Measurements from ENCODE around the gene UBXN2A.
A peak's percentile ranks its signal among the peaks of the same experiment; 100 is the strongest.
"Not testable (repeated sequence)": the region's sequence is repeated elsewhere in the genome, so short reads cannot be mapped to it uniquely, and the experiment has no call there.

The UBXN2A gene

GRCh38 chr2:24015562-24016375, 75.5 kb downstream of the UBXN2A start:
- DNase-seq = no peak

- DNase-seq = no peak
Measured at GRCh38 chr2:24016376-24016761, 76.1 kb downstream of the UBXN2A start.

GRCh38 chr2:24016853-24017703, 76.8 kb downstream of the UBXN2A start:
- no peak for DNase-seq

- DNase-seq = no peak
Measured at GRCh38 chr2:24017711-24018110, 77.4 kb downstream of the UBXN2A start.

- no peak for DNase-seq
Measured at GRCh38 chr2:24018241-24018640, 78.0 kb downstream of the UBXN2A start.

- DNase-seq = no peak
Measured at GRCh38 chr2:24019729-24020128, 79.5 kb downstream of the UBXN2A start.

GRCh38 chr2:24020244-24020643, 80.0 kb downstream of the UBXN2A start:
- no peak for DNase-seq

GRCh38 chr2:24021122-24021998, 81.1 kb downstream of the UBXN2A start:
- no peak for DNase-seq

- DNase-seq = no peak
Measured at GRCh38 chr2:24022324-24022974, 82.2 kb downstream of the UBXN2A start.

- DNase-seq = no peak
Measured at GRCh38 chr2:24022975-24023575, 82.8 kb downstream of the UBXN2A start.

GRCh38 chr2:24024018-24024417, 83.8 kb downstream of the UBXN2A start:
- no peak for DNase-seq

- no peak for DNase-seq
Measured at GRCh38 chr2:24024996-24025663, 84.9 kb downstream of the UBXN2A start.

GRCh38 chr2:24026233-24026632, 86.0 kb downstream of the UBXN2A start:
- DNase-seq = no peak

GRCh38 chr2:24038786-24039499, 98.7 kb downstream of the UBXN2A start:
- no peak for DNase-seq

GRCh38 chr2:24040511-24040910, 100.2 kb downstream of the UBXN2A start:
- DNase-seq = no peak

- not testable (repeated sequence) for DNase-seq
Measured at GRCh38 chr2:24043133-24043532, 102.9 kb downstream of the UBXN2A start.

- no peak for DNase-seq
Measured at GRCh38 chr2:24045511-24046508, 105.5 kb downstream of the UBXN2A start.

- no peak for DNase-seq
Measured at GRCh38 chr2:24046599-24046929, 106.3 kb downstream of the UBXN2A start.

- DNase-seq = peak; percentile 93
Measured at GRCh38 chr2:24046930-24047702, 106.9 kb downstream of the UBXN2A start, which contains the start of gene WDCP. Gene WDCP, minus strand, starts transcription at chr2:24047391. Its CDS starts 7,897 bp downstream, at chr2:24039494.
